Measurements from ENCODE around the gene SVOPL.
A peak's percentile ranks its signal among the peaks of the same experiment; 100 is the strongest.

The SVOPL gene

DNA sequence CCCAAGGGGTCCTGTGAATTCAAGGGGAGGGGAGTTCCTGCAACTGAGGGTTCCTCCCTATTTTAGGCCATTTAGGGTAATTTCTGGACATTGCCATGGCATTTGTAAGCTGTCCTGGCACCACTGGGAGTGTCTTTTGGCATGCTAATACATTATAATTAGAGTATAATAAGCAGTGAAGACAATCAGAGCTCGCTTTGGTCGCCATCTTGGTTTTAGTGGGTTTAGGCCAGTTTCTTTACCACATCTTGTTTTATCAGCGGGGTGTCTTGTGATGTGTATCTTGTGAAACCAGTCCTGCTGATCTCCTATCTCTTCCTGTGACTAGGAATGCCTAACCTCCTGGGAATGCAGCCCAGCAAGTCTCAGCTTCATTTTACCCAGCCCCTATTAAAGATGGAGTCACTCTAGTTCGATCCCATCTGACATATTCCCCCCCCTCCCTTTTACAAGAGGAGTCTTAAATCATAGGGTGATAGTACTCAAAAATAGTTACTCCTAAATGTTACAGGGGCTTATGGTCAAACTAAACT lies 43.2 kb downstream of the SVOPL start:
- no peak for DNase-seq

DNA sequence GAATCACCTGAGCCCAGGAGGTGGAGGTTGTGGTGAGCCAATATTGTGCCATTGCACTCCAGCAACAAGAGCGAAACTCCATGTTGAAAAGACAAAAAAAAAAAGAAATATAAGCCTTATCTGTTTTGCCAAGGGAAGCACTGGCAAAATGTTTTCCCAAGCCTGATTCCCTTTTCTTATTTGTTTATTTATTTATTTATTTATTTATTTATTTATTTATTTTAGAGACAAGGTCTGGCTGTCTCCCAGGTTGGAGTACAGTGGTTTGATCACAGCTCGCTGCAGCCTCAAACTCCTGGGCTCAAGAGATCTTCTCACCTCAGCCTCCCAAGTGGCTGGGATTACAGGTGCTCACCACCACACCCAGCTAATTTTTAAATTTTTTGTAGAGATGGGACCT lies 44.2 kb downstream of the SVOPL start:
- DNase-seq: no peak

DNA sequence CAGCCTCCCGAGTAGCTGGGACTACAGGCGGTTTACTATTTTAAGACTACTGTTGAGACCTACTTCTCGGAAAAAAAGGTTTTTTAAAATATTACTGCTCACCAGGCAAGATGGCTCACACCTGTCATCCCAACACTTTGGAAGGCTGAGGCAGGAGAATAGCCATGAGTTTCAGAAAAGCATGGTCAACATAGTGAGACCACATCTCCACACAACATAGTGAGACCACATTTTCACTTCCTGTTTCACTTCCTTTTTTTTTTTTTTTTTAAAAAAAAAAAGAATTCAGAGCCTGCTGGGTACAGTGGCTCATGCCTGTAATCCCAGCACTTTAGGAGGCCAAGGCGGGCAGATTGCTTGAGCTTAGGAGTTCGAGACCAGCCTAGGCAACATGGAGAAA lies 46.5 kb downstream of the SVOPL start:
- DNase-seq: no peak

DNA sequence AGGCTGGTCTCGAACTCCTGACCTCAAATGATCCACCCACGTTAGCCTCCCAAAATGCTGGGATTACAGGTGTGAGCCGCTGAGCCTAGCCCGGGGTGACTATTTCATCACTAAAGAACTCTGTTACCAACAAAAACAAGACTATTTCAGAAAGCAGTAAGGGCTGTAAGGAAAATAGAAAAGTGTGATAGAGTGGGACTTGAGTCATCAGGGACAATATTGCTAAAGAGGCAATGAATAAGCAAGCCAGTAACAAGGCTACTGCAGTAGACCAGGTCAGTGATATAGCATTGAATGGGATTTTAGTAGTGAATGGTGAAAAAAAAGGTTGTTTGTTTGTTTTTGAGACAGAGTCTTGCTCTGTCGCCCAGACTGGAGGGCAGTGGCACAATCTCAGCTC lies 51.7 kb downstream of the SVOPL start:
- DNase-seq: no peak

DNA sequence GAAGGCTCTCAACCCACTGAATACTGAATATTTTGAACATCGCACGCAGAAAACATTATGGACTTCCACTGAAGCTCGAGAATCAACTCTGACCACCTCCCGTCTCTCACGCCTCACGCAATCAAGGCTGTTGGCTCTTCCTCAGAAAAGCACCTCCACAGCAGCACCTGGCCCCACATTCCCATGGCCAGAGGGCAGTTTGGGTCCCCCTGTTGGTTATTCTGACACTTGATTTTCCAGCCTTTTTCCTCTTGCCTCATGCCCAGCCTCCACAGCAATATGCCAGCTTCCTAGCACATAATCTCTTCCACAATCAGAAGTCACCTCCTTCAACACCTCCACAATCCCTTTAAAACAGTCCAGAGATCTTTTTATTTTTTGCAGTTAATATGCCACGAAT lies 55.9 kb downstream of the SVOPL start:
- DNase-seq: no peak

DNA sequence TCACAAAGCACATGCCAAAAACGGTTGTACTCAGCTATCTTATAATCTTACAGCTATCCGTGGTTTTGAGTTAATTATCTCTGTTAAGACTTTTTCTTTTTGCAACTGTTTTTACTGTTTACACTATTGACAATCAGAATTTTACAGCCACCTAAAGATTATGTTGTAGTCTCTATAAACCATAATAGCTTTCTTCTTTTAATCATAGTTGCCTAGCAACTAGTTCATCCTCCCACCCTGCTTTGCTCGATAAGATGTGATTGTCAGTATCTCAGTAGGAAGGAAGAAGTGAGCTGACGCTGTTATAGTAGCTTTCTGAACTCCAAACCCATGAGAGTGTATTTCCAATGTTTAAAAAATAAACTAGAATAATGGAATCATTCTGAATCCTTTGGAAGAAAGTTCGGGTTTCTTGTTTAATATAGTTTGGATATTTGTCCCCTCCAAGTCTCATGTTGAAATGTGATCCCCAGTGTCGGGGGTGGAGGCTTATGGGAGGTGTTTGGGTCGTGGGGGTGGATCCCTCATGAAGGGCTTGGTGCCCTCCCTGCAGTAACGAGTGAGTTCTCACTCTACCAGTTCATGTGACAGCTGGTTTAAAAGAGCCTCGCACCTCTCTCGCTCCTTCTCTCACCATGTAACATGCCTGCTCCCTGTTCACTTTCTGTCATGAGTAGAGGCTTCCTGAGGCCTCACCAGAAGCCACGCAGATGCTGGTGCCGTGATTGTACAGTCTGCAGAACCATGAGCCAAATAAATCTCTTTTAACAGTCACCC lies 68.1 kb downstream of the SVOPL start:
- no peak for DNase-seq

DNA sequence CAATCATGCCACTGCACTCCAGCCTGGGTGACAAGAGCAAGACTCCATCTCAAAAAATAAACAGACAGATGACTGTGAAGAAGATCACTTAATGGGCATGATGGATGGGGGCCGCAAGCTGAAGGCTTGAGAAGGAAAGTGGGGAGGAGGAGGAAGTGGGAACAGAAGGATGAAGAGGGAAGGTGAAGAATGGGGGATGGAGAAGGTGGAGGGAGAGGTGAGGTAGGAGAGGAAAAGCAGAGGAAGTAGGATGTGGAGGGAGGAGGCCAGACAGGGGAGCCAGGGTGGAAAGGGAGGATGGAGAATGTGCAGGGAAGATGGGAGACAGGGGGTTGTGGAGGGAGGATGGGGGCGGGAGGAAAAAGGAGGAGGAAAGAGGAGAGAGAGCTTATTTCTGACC lies 68.8 kb downstream of the SVOPL start:
- DNase-seq: no peak

DNA sequence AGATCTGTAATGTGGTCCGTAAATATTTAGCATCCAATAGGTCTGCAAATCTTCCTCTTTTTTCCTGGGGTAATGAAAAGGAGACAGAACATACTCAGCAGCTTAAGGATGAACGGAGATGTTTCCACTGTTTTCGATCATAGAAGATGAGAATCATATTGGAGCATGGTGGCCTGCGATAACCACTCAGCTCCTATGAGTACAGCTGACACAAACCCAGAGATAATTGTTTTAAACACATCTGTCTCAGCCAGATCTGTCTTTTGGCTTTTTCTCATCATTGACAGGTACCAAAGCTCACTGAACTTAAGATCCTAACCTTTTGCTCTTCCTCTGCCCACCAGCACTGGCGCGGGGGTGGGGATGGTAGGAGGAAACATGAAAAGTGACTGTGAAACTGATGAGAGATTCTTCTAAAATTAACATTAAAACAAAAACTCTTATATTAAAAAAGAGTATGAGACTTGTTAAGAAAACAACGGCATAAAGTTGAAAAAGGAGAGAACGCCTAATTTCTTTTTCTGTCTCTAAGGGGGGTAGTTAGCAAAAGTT lies 71.0 kb downstream of the SVOPL start:
- no peak for DNase-seq

DNA sequence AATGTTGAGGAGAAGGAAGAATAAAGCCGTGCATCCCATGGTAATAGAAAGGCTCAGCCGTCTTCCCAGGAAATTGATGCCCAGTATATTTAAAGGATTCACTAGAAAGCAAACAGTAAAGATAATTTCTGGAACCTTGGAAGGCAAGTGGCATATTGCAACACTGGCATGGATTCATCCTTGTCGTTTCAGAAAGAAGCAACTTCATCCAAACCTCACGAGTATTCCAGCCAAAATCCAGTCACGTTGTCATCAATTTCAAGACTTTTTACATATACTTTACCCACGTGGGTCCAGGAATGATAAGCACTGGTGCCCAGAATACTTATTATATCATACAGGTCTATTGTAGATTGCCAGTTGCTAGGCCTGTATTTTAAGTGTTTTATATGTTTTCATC lies 73.8 kb downstream of the SVOPL start:
- DNase-seq: no peak

DNA sequence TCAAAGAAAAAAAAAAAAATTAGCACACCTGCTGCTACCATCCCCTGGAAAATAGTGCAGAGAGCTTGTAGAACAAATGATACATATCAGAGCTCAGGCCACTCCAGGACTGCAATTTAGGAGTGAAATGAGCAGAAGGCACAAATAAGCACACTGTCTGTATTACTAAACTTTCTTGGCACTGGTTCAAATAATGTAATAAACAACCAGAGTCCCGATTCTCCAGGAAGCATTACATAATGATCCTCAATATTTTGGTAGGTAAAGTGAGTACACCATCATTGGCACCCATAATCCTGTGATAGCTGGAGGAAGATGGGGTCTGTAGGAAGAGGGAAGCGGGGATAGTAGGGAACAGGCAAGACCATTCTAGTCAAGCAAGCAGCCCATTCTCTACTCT lies 74.3 kb downstream of the SVOPL start:
- DNase-seq: no peak

DNA sequence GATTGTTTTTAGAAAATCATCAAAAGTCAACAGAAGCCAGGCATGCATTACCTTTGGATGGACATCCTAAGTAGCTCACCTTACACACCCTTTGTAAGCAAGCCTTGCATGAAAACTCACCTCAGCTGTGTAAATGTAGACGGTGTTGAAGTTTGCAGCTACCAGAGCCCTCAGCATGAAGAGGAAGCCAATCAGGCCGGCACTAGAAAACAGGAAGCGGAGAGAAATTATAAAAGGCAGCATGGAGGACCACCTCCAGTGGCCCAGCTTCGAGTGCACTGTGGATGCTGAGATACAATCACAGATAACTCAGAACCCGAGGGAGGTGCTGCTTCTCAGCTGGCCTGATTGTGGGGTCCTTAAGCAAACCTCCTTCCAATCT lies 75.3 kb downstream of the SVOPL start:
- peak; percentile 62 for DNase-seq

DNA sequence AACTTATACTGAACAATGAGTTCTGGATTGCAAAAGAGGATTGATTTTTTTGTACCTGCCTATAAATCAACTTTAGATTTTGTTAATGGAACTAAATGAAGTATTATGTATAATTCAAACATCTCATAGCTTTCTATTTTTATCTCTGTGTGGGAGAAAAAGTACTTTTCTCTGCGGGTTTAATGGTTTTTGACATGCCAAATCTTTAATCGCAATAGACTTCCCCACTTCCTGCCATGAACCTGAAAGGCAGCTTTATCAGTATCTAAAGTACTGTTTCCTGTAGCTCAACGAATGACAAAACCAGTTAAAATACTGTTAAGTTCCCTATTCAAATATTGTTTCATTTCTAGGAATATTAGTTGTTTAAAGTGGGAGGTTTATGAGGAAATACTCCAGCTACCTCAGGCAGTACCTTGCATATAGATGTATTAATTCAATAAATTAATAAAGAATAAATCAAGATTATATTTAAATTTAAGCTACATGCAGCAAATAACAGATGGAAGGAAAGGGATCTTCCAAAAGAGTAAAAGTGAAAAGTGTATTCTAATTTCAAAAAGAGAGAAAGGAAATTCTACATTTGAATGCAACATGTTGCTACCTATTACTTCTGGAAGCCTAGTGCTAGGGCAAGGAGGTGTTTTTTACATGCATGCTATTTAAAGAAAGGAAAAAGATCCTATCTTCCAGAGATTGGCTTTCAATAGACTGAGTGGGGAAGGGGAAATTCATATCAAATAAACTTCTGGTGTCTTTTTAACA lies 75.9 kb downstream of the SVOPL start:
- DNase-seq: no peak

DNA sequence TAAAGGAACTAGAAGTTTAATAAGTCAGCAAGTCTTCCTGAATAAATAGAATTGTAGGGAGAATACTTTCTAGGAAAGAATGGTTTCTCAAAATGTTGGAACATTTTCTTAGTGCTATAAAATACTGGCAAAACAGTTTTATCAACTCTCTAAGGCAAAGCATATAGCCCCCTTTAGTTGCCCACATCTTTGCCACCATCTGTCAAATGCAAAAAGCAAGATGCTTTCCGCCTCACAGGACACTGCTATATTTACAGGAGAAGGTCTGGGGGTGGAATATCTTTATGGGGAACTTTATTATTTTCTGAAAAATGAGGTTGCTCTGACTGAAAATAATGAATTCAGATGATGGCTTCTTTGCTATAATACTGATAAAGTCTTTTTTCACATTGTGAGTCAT lies 78.3 kb downstream of the SVOPL start:
- no peak for DNase-seq

DNA sequence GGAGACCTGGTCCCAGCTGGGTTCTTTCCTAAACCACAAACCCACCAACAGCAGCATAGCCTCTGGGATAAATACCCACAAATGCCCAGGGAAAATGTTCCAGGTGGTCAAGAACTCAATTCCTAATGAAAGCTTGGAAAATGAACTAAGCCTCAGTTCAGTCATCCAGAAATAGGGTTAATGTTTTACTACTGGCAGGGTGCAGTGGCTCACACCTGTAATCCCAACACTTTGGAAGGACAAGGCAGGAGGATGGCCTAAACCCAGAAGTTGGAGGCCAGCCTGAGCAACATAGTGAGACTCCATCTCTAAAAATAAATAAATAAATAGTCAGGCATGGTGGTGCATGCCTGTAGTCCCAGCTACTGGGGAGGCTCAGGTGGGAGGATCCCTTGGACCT lies 82.2 kb downstream of the SVOPL start:
- DNase-seq: no peak

DNA sequence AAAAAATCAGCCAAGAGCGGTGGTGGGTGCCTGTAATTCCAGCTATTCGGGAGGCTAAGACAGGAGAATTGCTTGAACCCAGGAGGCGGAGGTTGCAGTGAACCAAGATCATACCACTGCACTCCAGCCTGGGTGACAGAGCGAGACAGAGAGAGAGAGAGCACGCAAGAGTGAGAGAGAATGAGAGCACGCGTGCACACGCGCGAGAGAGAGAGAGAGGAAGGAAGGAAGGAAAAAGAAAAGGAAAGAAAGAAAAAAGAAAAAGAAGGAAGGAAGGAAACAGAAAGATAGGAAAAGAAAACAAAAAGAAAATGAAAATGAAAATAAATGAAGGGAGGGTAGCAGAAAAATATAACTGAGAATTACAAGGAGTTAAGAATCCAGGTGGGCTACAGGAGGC lies 82.7 kb downstream of the SVOPL start:
- DNase-seq: no peak

DNA sequence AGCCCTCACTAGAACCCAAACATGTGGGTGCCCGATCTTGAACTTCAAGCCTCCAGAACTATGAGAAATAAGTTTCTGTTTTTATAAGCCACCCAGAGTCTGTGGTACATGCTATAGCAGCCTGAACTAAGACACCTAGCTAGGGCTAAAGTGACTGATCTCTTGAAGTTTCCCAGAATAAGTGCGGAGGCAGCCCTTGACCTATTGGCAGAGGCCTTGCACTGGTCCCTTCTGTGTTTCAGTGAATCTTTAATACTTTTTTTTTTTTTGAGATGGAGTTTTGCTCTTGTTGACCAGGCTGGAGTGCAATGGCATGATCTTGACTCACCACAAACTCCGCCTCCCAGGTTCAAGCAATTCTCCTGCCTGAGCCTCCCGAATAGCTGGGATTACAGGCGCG lies 85.1 kb downstream of the SVOPL start:
- DNase-seq: no peak

DNA sequence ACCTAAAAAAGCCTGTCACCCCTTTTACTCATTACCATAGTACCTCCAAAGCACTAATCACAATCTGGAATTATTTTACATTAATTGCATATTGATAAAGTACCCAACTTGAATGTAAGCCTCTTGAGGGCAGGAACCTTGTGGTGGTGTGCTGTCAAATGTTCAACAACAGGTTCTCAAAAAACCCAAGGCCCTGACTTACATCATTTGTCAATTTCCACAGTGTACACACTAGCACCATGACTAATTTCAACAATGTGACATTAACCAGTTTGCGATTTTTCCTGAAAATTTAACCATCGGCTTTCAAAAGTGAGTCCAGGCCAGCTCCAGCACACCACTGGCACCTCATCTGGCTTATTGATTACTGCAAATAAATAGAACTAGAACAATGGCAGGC lies 87.5 kb downstream of the SVOPL start:
- DNase-seq: no peak

DNA sequence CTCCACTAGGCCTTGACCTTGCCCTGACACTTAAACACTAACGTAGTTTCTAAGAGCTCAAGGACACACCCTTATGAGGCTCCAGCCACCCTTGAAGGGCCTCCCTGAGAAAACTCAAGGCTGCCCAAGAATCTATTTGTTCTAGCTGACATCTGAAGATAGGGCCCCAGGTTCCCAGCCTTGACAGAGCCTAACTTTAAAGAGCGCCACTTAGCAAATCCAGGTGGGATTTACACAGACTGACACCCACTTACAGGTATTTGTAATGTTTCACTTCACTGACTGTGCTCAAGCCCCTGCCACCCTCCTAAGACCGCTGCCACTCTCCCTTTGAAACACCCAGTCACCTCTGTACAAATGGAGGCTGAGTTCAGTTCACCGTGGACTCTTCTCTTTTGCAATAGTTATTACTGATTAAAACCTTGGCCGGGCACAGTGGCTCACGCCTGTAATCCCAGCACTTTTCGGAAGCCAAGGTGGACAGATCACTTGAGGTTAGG lies 90.4 kb downstream of the SVOPL start:
- no peak for DNase-seq

DNA sequence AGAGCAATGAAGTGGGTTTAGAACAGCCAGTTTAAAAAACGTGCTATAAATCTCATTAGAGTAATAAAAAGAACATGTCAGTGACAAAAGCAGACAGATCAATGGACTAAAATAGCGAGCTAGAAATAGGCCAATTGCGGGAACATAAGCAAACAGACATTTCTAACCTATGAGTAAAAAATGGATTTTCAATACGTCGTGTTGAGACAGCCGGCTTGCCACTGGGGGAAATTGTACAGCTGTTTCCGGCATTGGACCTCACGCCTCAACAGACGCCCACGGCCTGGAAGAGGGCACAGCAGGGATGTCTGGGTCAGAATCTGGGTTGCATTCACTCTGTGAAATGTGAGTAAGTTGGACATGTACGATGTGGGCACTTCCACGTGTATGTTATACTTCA lies 92.9 kb downstream of the SVOPL start:
- DNase-seq: no peak

DNA sequence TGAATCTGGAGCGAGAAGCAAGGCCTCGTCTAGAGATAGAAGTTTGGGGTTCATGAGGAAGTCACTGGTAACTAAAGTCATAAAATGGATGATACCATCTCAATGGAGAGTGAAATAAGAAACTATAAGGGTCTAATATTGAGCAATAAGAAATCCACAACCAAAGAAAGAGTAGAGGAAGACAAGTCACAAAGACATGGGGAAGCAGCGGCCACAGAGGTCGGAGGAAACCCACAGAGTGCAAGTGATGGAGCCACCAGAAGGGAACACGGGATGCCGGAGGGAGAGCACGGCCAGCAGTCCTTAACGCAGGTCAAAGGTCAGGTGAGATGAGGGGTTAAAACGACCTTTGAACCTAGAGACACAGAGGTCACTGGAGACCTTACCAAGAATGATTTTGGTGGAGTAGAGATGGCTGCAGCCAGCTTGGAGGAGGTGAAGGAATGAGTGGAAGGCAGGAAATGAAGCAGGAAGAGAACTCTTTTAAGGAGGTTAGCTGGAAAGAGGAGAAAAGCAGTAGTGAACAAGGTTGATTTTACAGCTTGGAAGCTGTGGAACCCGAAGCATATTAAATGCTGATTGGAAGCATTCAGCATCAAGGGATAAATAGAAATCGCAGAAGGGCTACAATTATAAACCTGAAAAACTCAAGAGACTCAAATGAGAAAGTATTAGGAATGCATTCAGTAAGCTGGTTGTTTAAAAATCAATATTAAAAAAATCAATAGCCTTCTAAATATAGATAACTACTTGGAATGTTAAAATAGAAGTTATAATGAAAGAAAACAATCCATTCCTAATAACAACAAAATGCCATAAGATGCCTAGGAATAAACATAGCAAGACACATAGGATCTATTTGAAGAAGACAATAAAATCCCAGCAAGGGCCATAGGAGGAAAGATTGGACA lies 93.7 kb downstream of the SVOPL start:
- no peak for DNase-seq

DNA sequence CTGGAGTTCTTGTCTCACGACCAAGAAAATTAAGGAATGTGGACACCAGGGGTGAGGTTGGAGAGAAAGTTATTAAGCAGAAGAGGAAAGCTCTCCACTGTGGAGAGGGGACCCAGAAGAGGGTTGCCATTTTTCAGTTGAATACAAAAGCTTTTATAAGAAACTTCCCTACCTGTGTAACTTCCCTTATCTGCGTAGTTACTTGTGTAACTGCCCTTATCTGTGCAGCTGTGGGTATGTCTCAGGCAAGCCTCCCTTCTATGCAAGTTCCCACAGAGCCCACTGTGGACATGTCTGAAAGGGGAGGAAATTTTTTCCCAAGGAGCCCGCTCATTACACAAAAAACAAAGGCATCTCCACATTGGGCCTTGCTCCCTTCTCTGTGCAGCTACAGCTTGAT lies 94.9 kb downstream of the SVOPL start:
- no peak for DNase-seq

DNA sequence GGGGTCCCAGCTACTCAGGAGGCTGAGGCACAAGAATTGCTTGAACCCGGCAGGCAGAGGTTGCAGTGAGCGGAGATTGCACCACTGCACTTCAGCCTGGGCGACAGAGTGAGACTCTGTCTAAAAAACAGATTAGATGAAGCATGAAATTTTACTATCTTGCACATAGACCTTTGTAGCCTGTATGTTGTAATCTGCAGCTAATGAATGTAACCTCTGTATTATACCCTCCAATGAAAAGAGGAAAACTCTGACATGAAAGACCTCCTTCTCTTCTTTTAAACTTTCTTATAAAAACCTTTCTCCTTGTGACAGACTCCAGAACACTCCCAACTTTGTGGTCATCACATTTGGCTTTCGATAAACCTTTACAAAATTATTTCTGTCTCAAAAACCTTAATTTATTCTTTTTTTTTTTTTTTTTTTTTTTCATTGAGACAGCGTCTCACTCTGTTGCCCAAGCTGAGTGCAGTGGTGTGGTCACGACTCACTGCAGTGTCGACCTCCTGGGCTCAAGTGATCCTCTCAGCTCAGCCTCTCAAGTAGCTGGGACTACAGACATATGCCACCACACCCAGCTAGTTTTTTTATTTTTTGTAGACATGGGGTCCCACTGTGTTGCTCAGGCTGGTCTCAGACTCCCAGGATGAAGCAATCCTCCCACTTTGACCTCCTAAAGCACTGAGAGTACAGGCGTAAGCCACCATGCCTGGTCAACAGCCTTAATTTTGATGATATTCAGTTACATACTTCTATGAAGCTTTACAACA lies 97.4 kb downstream of the SVOPL start:
- no peak for DNase-seq

Data from NCI-H1092 treated with DMSO at 0.1 percent for 48 hours (cell line).